Mucosa of rectum (tissue), 2 donors: ENCODE results near the gene RPEL1.

Source experiments
- H3K27ac ChIP-seq, 2 donors: one replicate each; pipeline ENCODE4 v1.7.0; 2013; ENCODE audit warnings: inconsistent platforms in 2 of 2, low read depth in 2 of 2, low read length in 2 of 2
- H3K27me3 ChIP-seq, 2 donors: one replicate each; pipeline ENCODE4 v1.7.0; 2013; ENCODE audit warnings: low read length in 2 of 2; ENCODE audit not compliant: control insufficient read depth in 2 of 2, insufficient read depth in 2 of 2
- H3K36me3 ChIP-seq, 2 donors: one replicate each; pipeline ENCODE4 v1.7.0; 2013; ENCODE audit warnings: low read length in 2 of 2; ENCODE audit not compliant: control insufficient read depth in 2 of 2, insufficient read depth in 2 of 2
- H3K4me1 ChIP-seq, 2 donors: one replicate each; pipeline ENCODE4 v1.7.0; 2013; ENCODE audit warnings: low read length in 2 of 2, mild to moderate bottlenecking in 1 of 2; ENCODE audit not compliant: control insufficient read depth in 2 of 2, insufficient read depth in 2 of 2
- H3K4me3 ChIP-seq, 2 donors: one replicate each; pipeline ENCODE4 v1.7.0; 2013; ENCODE audit warnings: low read length in 2 of 2
- H3K9ac ChIP-seq, 2 donors: one replicate each; pipeline ENCODE4 v1.7.0; 2013; ENCODE audit warnings: low read length in 2 of 2, low read depth in 1 of 2, mild to moderate bottlenecking in 1 of 2
- H3K9me3 ChIP-seq, 2 donors: one replicate each; pipeline ENCODE4 v1.7.0; 2013; ENCODE audit warnings: low read length in 2 of 2; ENCODE audit not compliant: control insufficient read depth in 2 of 2
- donor health status: healthy.
- donor health status: Normal muscosa, but diverticular disease.

Gene RPEL1

DNA sequence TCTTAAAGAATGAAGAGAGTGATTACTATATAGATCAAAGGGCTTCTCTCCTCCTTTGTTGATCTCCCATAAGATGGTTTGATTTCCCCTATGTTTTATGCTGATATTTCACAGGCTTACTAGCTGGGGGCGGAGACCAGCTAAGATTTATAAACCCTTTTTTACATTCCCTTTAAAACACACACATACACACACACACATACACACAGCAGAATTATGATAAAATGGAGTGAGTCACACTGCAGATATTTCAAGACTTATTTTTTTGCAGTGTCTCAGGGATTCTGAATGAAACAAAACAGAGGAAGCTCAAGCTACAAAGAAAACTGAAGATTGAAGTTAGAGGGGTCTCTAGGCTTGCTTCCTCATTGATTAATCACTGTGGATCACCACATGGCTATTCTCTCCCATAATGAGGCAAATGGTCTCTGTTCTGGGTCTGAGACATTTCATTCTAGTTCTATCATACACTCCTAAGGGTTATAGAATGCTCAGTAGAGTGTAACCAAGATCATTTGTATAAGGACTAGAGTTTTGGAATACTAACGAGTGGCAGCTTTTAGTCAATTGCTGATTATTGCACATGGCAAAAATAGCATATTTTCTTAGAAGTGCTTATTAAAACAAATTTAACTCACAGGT lies 49.8 kb downstream of the RPEL1 start:
- no peak overlapping the region for H3K9ac ChIP-seq
- H3K27me3 ChIP-seq = no peaks in the 10 kb centered on the region
- H3K9me3 ChIP-seq = no peaks in the 10 kb centered on the region
- no peaks in the 10 kb centered on the region for H3K4me1 ChIP-seq
- H3K27ac ChIP-seq = no peak overlapping the region
- H3K36me3 ChIP-seq = no peaks in the 10 kb centered on the region
- H3K4me3 ChIP-seq = no peak overlapping the region
